GM12801 (cell line): ENCODE measurements around the gene ABI3BP.

ENCODE experiments used
- CTCF ChIP-seq: IDR thresholded peaks from one replicate; pipeline ENCODE4 v1.5.1; 2011; ENCODE audit warnings: control low read depth; ENCODE audit not compliant: insufficient read length; ENCODE audit errors: extremely low read depth

ABI3BP gene

DNA sequence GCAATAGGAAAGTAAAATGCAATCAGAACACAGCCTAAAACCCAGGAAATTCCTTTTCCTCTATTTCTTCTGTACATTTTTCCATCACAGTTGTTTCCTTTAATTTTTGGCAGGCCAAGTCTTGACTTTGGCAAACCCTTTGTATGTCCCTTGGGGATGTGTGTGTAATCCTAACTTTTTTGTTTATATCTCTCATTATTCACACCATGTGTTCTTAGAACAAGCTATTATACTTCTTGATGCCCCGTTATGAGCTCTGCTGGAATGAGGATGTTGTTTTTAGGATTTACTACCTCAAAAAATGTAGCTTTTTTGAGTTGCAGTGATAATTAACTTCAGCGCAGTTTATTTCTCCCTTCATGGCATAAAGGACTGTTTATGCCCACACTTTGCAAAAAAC, 123.4 kb downstream of the ABI3BP start:
- TF ChIP-seq CTCF, result no peak

GRCh38 chr3:100868894-100869293, 124.3 kb downstream of the ABI3BP start:
- no peak for TF ChIP-seq CTCF

GRCh38 chr3:100868096-100868495, 125.1 kb downstream of the ABI3BP start:
- TF ChIP-seq CTCF, result no peak

DNA sequence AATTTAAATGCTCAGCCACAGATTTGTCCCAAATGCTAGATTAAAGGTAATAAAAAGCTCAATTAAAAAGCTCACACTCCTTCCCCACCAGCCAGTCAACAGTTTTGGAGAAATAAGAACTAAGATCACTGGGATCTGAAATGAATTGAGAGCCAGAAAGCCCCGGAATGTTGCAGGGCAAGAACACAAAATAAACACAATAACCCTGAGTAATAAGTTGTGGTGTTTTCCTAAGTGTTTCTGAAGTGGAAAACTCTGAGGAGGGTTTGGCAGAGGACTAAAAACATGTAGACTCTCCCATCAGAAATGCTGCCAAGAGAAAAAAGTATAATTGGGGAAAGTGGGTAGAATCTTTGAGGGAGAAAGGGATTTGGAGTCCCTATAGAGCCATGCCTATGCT, 127.8 kb downstream of the ABI3BP start:
- no peak for TF ChIP-seq CTCF

DNA sequence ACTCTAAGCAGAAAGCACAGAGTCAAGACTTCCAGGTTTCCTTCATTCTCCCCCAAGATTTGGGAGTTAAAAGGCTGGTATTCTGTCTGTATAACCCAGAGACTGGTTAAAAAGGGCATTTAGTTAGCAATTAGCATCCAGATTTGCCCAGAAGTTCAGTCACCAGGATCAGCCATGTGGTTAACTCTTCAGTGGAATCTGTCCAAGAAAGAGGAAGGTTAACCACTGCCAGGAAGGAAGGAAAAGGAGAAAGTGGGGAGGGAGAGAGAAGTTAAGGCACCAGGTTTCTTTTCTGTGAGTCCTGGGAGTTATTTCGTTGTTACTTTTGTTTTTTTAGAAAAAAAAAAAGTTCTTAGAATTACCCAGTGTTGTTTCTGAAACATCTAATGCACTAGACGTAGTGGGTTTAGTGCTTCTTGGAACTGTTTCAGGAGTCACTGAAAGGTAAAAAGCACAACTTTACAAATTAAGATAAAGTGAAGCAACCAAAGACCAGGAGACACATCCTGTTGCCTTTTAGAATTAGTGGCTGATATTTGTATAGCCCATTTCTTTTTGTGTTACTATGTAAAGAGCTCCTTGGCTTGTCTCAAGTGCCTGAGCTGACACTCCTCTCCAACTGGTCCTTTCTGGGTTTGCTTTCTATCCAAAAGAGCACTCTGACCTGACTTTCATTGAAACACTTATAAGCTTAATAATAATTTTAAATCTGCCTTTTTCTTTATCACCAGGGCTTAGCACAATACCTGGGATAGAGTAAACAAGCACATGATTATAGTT, 128.6 kb downstream of the ABI3BP start:
- no peak for TF ChIP-seq CTCF

GRCh38 chr3:100857863-100858262, 135.4 kb downstream of the ABI3BP start:
- TF ChIP-seq CTCF, result no peak

GRCh38 chr3:100856821-100857220, 136.4 kb downstream of the ABI3BP start:
- no peak for TF ChIP-seq CTCF
